ENCODE results near the gene A2ML1.
"Not testable (repeated sequence)": the region's sequence is repeated elsewhere in the genome, so short reads cannot be mapped to it uniquely, and the experiment has no call there.

A2ML1 gene

GRCh38 chr12:8917031-8917430 lies 94.6 kb downstream of the A2ML1 start (continued):
- no peak for TF ChIP-seq TSHZ2 (CRISPR knock-in tag; IDR thresholded peaks at IDR 0.05)
- no peak for TF ChIP-seq ZNF70 (CRISPR knock-in tag; IDR thresholded peaks at IDR 0.05)
- no peak for TF ChIP-seq ZNF565 (CRISPR knock-in tag; conservative IDR thresholded peaks at IDR 0.05; ENCODE audit: low read depth)
- no peak for TF ChIP-seq TCF4 (CRISPR knock-in tag; IDR thresholded peaks at IDR 0.05; ENCODE audit: borderline replicate concordance)
- TF ChIP-seq ARNTL (CRISPR knock-in tag; IDR thresholded peaks at IDR 0.05; ENCODE audit: borderline replicate concordance, low read depth) = no peak
- TF ChIP-seq ISL1 (CRISPR knock-in tag; IDR thresholded peaks at IDR 0.05) = no peak
- no peak for TF ChIP-seq ZFP3 (CRISPR knock-in tag; IDR thresholded peaks at IDR 0.05)

- no peak for ATAC-seq
- TF ChIP-seq RARB (CRISPR knock-in tag; IDR thresholded peaks at IDR 0.05) (no peak), SNAI2 (CRISPR knock-in tag; IDR thresholded peaks at IDR 0.05) (no peak), ESRRG (CRISPR knock-in tag; IDR thresholded peaks at IDR 0.05) (no peak), ZNF70 (CRISPR knock-in tag; IDR thresholded peaks at IDR 0.05) (no peak), ZFP30 (CRISPR knock-in tag; IDR thresholded peaks at IDR 0.05) (no peak), ZFP3 (CRISPR knock-in tag; IDR thresholded peaks at IDR 0.05) (no peak), OSR1 (CRISPR knock-in tag; IDR thresholded peaks at IDR 0.05) (no peak), BACH2 (CRISPR knock-in tag; IDR thresholded peaks at IDR 0.05; ENCODE audit: borderline replicate concordance) (no peak), CREB5 (CRISPR knock-in tag; IDR thresholded peaks at IDR 0.05; ENCODE audit: low read depth) (no peak), PPARA (CRISPR knock-in tag; IDR thresholded peaks at IDR 0.05; ENCODE audit: borderline replicate concordance) (no peak), CSDC2 (CRISPR knock-in tag; IDR thresholded peaks at IDR 0.05) (no peak), ZNF8 (CRISPR knock-in tag; IDR thresholded peaks at IDR 0.05) (no peak), ARNTL (CRISPR knock-in tag; IDR thresholded peaks at IDR 0.05; ENCODE audit: borderline replicate concordance, low read depth) (no peak), TCF4 (CRISPR knock-in tag; IDR thresholded peaks at IDR 0.05; ENCODE audit: borderline replicate concordance) (no peak), ZC3H10 (CRISPR knock-in tag; IDR thresholded peaks at IDR 0.05) (no peak), ZNF565 (CRISPR knock-in tag; conservative IDR thresholded peaks at IDR 0.05; ENCODE audit: low read depth) (no peak)
Observed at GRCh38 chr12:8917751-8918150, 95.3 kb downstream of the A2ML1 start.

- ATAC-seq = not testable (repeated sequence)
Observed at GRCh38 chr12:8919643-8920042, 97.2 kb downstream of the A2ML1 start.

GRCh38 chr12:8922544-8922943 lies 100.1 kb downstream of the A2ML1 start:
- ATAC-seq = no peak
- TF ChIP-seq PPARA (CRISPR knock-in tag; IDR thresholded peaks at IDR 0.05; ENCODE audit: borderline replicate concordance) (no peak), ESRRG (CRISPR knock-in tag; IDR thresholded peaks at IDR 0.05) (no peak)

Data from SK-N-SH treated with all-trans-retinoic acid at 6 μM for 48 hours (cell line).